ENCODE measurements around the gene ACTMAP.

DNA sequence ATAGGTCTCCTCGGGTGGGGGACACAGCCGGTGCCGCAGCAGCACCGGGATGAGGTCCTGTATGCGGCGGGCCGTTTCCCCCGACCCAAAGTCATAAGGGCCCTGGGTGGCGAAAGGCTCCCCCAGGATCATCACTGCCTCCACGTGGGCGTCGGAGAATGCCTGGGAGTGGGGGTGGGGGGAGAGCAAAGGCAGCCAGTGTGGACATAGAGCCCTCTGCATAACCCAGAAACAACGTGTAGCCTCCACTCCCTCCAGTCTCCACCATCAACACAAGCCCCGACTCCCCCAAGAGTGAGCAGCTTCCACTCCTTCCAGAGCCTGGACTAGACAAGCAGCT lies 58.1 kb downstream of the ACTMAP start:
- TF ChIP-seq, protein P1, sequence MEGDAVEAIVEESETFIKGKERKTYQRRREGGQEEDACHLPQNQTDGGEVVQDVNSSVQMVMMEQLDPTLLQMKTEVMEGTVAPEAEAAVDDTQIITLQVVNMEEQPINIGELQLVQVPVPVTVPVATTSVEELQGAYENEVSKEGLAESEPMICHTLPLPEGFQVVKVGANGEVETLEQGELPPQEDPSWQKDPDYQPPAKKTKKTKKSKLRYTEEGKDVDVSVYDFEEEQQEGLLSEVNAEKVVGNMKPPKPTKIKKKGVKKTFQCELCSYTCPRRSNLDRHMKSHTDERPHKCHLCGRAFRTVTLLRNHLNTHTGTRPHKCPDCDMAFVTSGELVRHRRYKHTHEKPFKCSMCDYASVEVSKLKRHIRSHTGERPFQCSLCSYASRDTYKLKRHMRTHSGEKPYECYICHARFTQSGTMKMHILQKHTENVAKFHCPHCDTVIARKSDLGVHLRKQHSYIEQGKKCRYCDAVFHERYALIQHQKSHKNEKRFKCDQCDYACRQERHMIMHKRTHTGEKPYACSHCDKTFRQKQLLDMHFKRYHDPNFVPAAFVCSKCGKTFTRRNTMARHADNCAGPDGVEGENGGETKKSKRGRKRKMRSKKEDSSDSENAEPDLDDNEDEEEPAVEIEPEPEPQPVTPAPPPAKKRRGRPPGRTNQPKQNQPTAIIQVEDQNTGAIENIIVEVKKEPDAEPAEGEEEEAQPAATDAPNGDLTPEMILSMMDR (IDR thresholded peaks at IDR 0.05) = no peak
- no peak for TF ChIP-seq POLR2A (IDR thresholded peaks at IDR 0.05)

Data from adrenal gland (tissue), 5 donors.